GM21717 (cell line): ENCODE results near the gene FAM131A.
"Not testable (repeated sequence)": the region's sequence is repeated elsewhere in the genome, so short reads cannot be mapped to it uniquely, and the experiment has no call there.

ENCODE experiments used
- ATAC-seq: cut with Tn5 transposase; IDR thresholded peaks from one replicate; pipeline ENCODE4 v1.9.1; 2021; ENCODE audit warnings: mild to moderate bottlenecking, moderate library complexity; ENCODE audit not compliant: unreplicated experiment

FAM131A gene

GRCh38 chr3:184338511-184338945 is 1.1 kb downstream of the FAM131A start:
- ATAC-seq = no peak

- no peak for ATAC-seq
Measured at GRCh38 chr3:184339001-184339400, 1.6 kb downstream of the FAM131A start.

- not testable (repeated sequence) for ATAC-seq
Measured at GRCh38 chr3:184339451-184340135, 2.2 kb downstream of the FAM131A start.

GRCh38 chr3:184341925-184342324 is 4.5 kb downstream of the FAM131A start:
- no peak for ATAC-seq

- no peak for ATAC-seq
Measured at GRCh38 chr3:184343200-184343876, 5.9 kb downstream of the FAM131A start.

GRCh38 chr3:184344579-184345316 is 7.3 kb downstream of the FAM131A start:
- ATAC-seq = no peak

GRCh38 chr3:184345317-184346144 is 8.1 kb downstream of the FAM131A start:
- no peak for ATAC-seq

- ATAC-seq = no peak
Measured at GRCh38 chr3:184346480-184347190, 9.2 kb downstream of the FAM131A start.

- ATAC-seq = no peak
Measured at GRCh38 chr3:184347321-184348056, 10.1 kb downstream of the FAM131A start.

GRCh38 chr3:184348057-184348382 is 10.6 kb downstream of the FAM131A start:
- ATAC-seq = no peak

- no peak for ATAC-seq
Measured at GRCh38 chr3:184349563-184350470, 12.4 kb downstream of the FAM131A start.

GRCh38 chr3:184350618-184351017 is 13.2 kb downstream of the FAM131A start:
- ATAC-seq = no peak

GRCh38 chr3:184351511-184352148 is 14.2 kb downstream of the FAM131A start:
- ATAC-seq = no peak

GRCh38 chr3:184352149-184352785 is 14.9 kb downstream of the FAM131A start:
- ATAC-seq = no peak

GRCh38 chr3:184352897-184353545 is 15.6 kb downstream of the FAM131A start:
- no peak for ATAC-seq

GRCh38 chr3:184353546-184353941 is 16.1 kb downstream of the FAM131A start:
- no peak for ATAC-seq

GRCh38 chr3:184354121-184354728 is 16.8 kb downstream of the FAM131A start:
- ATAC-seq = no peak
